ENCODE measurements around the gene FAU.

The FAU gene

GRCh38 chr11:65147352-65148075 lies 25.6 kb upstream of the FAU start (continued):
- TF ChIP-seq ZBTB11 (tag by site-specific recombination; conservative IDR thresholded peaks at IDR 0.05; ENCODE audit: low read depth) (peak; percentile 44; the same call in 1 of the 2 replicates), ZNF654 (tag by site-specific recombination; IDR thresholded peaks at IDR 0.05; ENCODE audit: low read depth) (no peak), ZBTB26 (tag by site-specific recombination; optimal IDR thresholded peaks at IDR 0.05) (no peak), FEZF1 (tag by site-specific recombination; IDR thresholded peaks at IDR 0.05) (no peak), ZNF518A (tag by site-specific recombination; conservative IDR thresholded peaks at IDR 0.05; ENCODE audit: low read depth) (peak; percentile 75), SCRT2 (tag by site-specific recombination; IDR thresholded peaks at IDR 0.05) (no peak), ZNF555 (tag by site-specific recombination; conservative IDR thresholded peaks at IDR 0.05) (peak; percentile 41; the same call in 1 of the 2 replicates), ZNF175 (tag by site-specific recombination; IDR thresholded peaks at IDR 0.05) (no peak), ZNF394 (tag by site-specific recombination; IDR thresholded peaks at IDR 0.05; ENCODE audit: borderline replicate concordance) (peak; percentile 86; the same call in 1 of the 2 replicates), SP3 (tag by site-specific recombination; IDR thresholded peaks at IDR 0.05) (0 out of 2 replicates have a peak, but pooled peaks have one; percentile 14), PBX3 (CRISPR knock-in tag; IDR thresholded peaks at IDR 0.05) (no peak), ZBTB48 (tag by site-specific recombination; IDR thresholded peaks at IDR 0.05) (no peak), ZNF639 (tag by site-specific recombination; IDR thresholded peaks at IDR 0.05) (no peak), ZNF426 (tag by site-specific recombination; IDR thresholded peaks at IDR 0.05) (peak; percentile 58)

Data from HEK293 (cell line).